ENCODE data around the gene SMCO1.
"Not testable (repeated sequence)": the region's sequence is repeated elsewhere in the genome, so short reads cannot be mapped to it uniquely, and the experiment has no call there.

SMCO1 gene

DNA sequence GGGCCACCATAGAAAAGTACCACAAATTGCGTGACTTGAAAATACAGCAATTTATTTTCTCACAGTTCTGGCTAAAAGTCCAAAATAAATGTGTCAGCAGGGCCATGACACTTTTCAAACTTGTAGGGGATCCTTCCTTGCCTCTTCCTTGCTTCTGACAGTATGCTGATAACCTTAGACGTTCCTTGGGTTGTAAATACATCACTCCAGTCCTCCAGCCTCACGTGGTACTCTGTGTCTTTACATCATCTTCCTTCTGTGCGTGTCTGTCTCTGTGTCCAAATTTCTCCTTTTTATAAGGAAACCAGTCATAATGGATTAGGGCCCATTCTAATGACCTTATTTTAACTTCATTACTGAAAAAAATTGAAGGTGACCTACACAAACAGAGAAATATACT lies 19.0 kb downstream of the SMCO1 start:
- DNase-seq (ENCODE audit: low read depth in 1 of 2, low spot score in 1 of 2), result no peak

DNA sequence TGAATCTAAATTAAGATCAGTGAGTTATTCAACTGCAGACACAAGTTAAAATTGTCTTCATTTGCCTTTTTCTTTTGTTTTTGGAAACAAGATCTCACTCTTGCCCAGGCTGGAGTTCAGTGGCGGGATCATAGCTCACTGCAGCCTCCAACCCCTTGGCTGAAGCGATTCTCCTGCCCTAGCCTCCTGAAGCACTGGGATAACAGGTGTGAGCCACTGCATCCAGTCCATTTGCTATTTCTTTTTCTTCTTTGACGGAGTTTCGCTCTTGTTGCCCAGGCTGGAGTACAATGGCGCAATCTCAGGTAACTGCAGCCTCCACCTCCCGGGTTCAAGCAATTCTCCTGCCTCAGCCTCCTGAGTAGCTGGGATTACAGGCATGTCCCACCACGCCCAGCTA lies 21.9 kb downstream of the SMCO1 start:
- DNase-seq (ENCODE audit: low read depth in 1 of 2, low spot score in 1 of 2), result no peak

DNA sequence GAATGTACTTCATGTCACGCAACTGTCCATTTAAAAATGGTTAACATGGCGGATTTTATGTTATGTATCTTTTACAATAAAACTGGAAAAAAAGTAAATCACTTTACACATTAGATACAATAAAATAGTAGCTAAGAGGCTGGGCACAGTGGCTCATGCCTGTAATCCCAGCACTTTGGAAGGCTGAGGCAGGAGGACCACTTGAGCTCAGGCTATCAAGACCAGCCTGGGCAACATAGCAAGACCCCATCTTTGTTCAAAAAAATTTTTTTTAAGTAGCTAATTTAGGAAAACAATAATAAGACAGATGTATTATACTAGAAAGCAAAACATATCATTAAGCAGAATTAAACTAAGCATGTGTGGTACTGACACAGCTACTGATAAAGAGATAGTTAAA lies 23.1 kb downstream of the SMCO1 start:
- DNase-seq (ENCODE audit: low read depth in 1 of 2, low spot score in 1 of 2), result no peak

DNA sequence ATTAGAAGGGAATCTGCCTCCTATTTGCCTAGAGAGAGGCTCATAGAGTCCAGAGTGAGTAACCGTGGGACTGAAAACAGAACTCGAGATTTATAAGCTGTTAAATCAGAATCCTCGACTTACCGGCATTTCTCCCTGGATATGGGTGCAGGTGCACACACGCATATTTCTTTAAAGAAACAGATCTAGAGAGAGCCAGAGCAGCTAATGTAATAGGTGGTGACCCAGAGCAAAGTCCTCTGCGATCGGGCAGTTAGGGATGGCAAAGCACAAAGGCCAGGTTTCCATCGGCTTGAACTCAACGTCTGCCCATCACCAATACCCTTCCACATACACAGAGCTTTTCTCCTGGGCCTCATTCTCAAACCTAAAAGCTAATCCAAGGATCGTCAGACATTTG lies 25.4 kb downstream of the SMCO1 start:
- DNase-seq (ENCODE audit: low read depth in 1 of 2, low spot score in 1 of 2), result no peak

DNA sequence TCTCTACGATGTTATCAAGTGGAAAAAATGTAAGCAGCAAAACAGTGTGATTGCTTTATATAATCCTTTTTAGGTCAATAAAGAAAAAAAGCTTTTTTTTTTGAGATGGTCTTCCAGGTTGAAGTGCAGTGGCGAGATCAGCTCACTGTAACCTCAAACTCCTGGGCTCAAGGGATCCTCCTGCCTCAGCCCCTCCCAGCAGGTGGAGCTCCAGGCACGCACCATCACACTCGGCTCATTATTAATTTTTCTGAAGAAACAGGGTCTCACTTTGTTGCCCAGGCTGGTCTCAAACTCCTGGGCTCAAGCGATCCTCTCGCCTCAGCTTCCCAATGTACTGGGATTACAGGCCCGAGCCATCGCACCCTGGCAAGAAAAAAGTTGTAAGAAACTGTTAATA lies 28.9 kb downstream of the SMCO1 start:
- no peak for DNase-seq (ENCODE audit: low read depth in 1 of 2, low spot score in 1 of 2)

DNA sequence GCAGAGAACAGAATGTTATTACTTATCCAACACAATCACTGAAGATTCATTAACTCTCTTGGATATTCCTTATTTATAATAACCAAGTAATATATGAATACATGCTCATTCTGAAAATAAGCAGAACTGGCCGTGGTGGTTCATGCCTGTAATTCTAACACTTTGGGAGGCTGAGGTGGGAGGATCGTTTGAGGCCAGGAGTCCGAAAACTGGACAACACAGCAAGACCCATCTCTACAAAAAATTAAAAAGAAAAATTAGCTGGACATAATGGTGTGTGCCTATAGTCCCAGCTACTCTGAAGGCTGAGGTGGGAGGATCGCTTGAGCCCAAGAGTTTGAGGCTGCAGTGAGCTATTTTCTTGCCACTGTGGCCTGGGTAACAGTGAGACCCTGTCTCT lies 37.5 kb downstream of the SMCO1 start:
- no peak for DNase-seq (ENCODE audit: low read depth in 1 of 2, low spot score in 1 of 2)

DNA sequence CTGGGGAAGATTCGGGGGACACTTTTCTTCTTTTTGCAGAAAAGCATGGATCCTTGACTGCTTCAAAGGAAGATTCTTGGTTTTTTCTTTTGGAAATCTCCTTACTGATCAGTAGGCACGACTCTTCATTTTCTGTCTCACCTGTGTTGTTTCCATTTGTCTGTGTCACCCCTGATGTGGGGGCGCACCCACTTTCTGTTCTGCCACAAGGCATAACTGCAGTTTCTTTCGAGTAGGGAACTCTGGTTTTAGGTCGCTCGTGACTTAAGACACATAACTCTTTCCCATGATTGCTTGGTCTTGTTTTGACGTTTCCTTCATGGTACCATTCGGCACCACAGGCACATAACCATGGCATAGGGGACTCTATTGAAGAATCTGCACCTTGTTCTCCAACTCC lies 42.9 kb downstream of the SMCO1 start:
- DNase-seq (ENCODE audit: low read depth in 1 of 2, low spot score in 1 of 2), result no peak

DNA sequence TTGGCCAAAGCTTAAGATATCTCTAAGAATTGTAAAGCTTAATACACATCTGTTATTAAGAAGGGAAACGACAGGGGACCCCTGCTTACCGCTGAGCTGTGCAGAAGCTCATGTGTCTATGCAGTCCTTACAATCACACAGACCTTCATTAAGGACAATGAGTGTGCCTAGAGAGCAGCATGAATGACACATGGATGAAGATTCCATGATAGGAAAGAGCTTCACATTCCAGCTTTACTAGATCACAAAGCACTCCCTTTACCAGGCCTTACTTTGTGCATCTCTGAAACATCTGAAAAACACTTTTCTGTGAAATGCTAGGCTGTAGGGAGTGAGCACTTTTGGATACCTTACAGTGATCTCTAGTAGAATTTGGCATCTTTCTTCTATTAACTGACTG lies 43.6 kb downstream of the SMCO1 start:
- no peak for DNase-seq (ENCODE audit: low read depth in 1 of 2, low spot score in 1 of 2)

DNA sequence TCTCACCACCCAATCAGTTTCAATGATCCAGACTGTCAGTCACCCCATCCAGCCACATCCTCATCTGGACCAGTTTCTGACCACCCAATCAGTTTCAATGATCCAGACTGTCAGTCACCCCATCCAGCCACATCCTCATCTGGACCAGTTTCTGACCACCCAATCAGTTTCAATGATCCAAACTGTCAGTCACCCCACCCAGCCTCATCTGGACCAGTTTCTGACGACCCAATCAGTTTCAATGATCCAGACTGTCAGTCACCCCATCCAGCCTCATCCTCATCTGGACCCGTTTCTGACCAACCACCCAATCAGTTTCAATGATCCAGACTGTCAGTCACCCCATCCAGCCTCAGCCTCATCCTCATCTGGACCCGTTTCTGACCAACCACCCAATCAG lies 45.0 kb downstream of the SMCO1 start:
- not testable (repeated sequence) for DNase-seq (ENCODE audit: low read depth in 1 of 2, low spot score in 1 of 2)

DNA sequence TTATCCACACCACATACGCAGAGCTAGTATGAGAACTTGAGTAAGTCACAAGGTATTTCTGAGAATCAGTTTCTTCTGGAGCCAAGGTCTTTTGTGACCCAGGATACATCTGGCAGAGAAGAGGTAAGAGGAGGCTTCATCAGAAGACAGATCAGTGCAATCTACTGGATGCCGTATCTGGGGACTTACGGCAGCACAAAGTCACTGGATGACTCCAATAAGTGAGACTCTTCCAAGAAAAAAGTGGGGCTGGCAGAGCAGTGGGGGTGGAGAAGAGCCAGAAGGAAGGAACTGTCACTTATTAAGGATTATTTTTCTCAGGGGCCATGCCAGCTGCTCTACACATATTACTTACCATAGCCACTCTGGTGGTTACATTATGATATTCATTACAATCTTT lies 51.3 kb downstream of the SMCO1 start:
- DNase-seq (ENCODE audit: low read depth in 1 of 2, low spot score in 1 of 2), result no peak

DNA sequence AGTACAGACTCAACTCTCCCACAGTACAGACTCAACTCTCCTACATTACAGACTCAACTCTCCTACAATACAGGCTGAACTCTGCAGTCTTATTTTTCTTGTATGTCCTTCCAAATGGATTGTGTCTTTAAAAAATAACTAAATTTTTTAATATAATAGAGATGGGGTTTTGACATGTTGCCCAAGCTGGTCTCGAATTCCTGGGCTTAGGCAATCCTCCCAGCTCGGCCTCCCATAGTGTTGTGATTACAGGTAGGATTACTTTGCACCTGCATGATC lies 51.7 kb downstream of the SMCO1 start:
- no peak for DNase-seq (ENCODE audit: low read depth in 1 of 2, low spot score in 1 of 2)

DNA sequence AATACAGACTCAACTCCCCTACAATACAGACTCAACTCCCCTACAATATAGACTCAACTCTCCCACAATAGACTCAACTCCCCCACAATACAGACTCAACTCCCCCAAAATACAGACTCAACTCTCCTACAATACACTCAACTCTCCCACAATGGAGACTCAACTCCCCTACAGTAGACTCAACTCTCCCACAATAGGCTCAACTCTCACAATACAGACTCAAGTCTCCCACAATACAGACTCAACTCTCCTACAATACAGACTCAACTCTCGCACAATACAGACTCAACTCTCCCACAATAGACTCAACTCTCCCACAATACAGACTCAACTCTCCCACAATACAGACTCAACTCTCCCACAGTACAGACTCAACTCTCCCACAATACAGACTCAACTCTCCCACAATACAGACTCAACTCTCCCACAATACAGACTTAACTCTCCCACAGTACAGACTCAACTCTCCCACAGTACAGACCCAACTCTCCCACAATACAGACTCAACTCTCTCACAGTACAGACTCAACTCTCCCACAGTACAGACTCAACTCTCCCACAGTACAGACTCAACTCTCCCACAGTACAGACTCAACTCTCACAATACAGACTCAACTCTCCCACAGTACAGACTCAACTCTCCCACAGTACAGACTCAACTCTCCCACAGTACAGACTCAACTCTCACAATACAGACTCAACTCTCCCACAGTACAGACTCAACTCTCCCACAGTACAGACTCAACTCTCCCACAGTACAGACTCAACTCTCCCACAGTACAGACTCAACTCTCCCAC lies 52.3 kb downstream of the SMCO1 start:
- not testable (repeated sequence) for DNase-seq (ENCODE audit: low read depth in 1 of 2, low spot score in 1 of 2)

DNA sequence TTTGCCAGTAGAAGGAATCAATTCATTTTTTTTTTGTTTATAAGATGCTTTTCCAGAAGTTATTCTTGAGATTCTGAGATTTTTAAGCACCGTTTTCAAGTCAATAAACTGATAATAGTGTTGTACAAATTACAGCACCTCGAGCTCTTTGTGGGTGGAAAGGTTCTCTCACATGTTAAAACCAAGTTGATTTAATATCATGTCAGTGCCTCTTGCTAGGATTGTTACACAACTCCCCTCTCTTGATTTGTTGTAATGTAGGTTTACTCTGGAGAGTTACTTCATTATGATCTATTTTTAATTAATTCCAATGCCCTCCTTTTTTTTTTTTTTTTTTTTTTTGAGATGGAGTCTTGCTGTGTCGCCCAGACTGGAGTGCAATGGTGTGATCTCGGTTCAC lies 57.1 kb downstream of the SMCO1 start:
- no peak for DNase-seq (ENCODE audit: low read depth in 1 of 2, low spot score in 1 of 2)

DNA sequence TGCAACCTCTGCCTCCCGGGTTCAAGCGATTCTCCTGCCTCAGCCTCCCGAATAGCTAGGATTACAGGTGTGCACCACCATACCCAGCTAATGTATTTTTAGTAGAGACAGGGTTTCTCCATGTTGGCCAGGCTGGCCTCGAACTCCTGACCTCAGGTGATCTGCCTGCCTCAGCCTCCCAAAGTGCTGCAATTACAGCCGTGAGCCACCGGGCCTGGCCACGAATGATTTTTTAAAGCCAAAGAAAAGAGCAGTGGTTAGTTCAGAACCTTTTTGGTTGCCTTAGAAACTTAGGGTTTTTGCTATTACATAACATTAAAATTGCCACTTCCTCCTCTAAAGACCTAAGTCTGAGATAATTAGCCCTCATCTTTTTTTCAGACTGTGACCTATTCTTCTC lies 57.7 kb downstream of the SMCO1 start:
- not testable (repeated sequence) for DNase-seq (ENCODE audit: low read depth in 1 of 2, low spot score in 1 of 2)

All from activated CD4-positive, alpha-beta T cell treated with anti-CD3 and anti-CD28 coated beads, Interleukin-2, amount 50 U/mL, for 24 hours (primary cell).